Activated T-helper 1 cell treated with anti-CD3 and anti-CD28 coated beads, Interleukin-12 subunit alpha, Interleukin-12 subunit beta, Interleukin-2, Interleukin-4 antibody, amounts not matched to agents 30 ng/mL and 10 ng/mL and 1 ng/mL, durations not matched to agents 14 hours and 24 hours and 36 hours (primary cell): ENCODE data around the gene WHRN. TPM values are rescaled to one million over a fixed set of nuclear protein-coding genes. Genes with fewer than 3 reads are reported as not detected.

Experiments used
- DNase-seq: peaks from one replicate; pipeline ENCODE4 v3.0.0; 2021; ENCODE audit warnings: low spot score
- H3K27ac Mint-ChIP-seq: one replicate; pipeline ENCODE4 v1.8.0; 2021; ENCODE audit warnings: mild to moderate bottlenecking, mixed read lengths
- H3K27me3 Mint-ChIP-seq: one replicate; pipeline ENCODE4 v1.8.0; 2022; ENCODE audit warnings: mild to moderate bottlenecking, moderate library complexity, mixed read lengths; ENCODE audit not compliant: insufficient read depth
- H3K36me3 Mint-ChIP-seq: one replicate; pipeline ENCODE4 v1.8.0; 2021; ENCODE audit warnings: low read depth, mixed read lengths
- H3K4me1 Mint-ChIP-seq: one replicate; pipeline ENCODE4 v1.8.0; 2021; ENCODE audit warnings: low read depth, mixed read lengths
- H3K4me3 Mint-ChIP-seq: one replicate; pipeline ENCODE4 v1.8.0; 2021; ENCODE audit warnings: mild to moderate bottlenecking, moderate library complexity, mixed read lengths
- H3K9me3 Mint-ChIP-seq: one replicate; pipeline ENCODE4 v1.8.0; 2021; ENCODE audit warnings: mixed read lengths
- intact Hi-C: fragments of 100-400 bp; cut with micrococcal nuclease; formaldehyde crosslinking; loops from one replicate; pipeline ENCODE4 v1.15.1; 2024
- total RNA-seq: library from RNA; stranded (reverse); gene quantifications from 2 replicates; pipeline ENCODE4 v1.2.3, GENCODE V29; 2022

The WHRN gene
- total RNA-seq, 1 donor from 2014 or later, result 2.4 TPM

DNA sequence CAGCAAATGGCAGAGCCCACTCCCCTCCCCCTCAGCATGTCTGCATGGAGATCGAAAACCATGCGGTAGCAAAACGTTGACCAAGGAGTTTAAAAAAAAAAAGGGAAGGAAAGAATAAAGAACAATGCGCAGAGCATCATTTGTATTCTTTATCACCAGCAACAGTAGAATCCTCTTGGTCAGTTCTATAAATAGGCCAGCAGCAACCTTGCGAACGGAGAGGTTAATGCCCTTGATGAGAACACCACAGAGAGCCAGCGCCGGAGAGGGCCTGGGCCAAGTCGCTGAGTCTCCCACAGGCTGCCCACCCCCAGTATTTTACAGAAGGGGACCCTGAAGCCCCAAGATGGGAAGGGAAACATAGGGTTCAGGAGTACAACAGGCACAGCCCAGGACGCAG, 22.7 kb downstream of the WHRN start:
- Mint-ChIP-seq H3K36me3 (peaks cover 7% of the 10 kb centered on the region), H3K4me3 (no peak overlapping the region), H3K27ac (no peak overlapping the region), H3K9me3 (no peaks in the 10 kb centered on the region), H3K4me1 (peaks cover 34% of the 10 kb centered on the region), H3K27me3 (peaks cover 5% of the 10 kb centered on the region)
- intact Hi-C loops, result loop anchor here (10.0 kb wide), 3 partner anchors 422 to 562 kb away; no protein-coding TSS in a partner anchor
- DNase-seq, result no peak

DNA sequence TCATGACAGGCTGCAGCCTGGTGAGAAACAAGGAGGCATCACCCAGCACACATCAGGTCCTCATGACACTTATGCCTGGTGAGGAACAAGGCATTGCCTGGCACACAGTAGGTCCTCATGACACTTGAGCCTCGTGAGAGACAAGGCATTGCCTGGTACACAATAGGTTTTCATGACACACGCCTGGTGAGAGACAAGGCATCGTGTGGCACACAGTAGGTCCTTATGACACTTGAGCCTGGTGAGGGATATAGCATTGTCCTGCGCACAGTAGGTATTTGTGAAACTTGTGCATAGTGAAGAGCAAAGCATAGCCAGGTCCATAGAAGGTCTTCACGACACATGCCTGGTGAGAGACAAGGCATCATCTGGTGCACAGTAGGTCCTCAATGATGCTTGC, 23.5 kb downstream of the WHRN start:
- peaks cover 28% of the 10 kb centered on the region for H3K4me1 Mint-ChIP-seq
- H3K27ac Mint-ChIP-seq, result no peak overlapping the region
- no peak overlapping the region for H3K4me3 Mint-ChIP-seq
- intact Hi-C loops, result loop anchor here (10.0 kb wide), 3 partner anchors 423 to 563 kb away; no protein-coding TSS in a partner anchor
- peaks cover 7% of the 10 kb centered on the region for H3K36me3 Mint-ChIP-seq
- H3K27me3 Mint-ChIP-seq, result peaks cover 5% of the 10 kb centered on the region
- DNase-seq, result no peak
- H3K9me3 Mint-ChIP-seq, result no peaks in the 10 kb centered on the region

DNA sequence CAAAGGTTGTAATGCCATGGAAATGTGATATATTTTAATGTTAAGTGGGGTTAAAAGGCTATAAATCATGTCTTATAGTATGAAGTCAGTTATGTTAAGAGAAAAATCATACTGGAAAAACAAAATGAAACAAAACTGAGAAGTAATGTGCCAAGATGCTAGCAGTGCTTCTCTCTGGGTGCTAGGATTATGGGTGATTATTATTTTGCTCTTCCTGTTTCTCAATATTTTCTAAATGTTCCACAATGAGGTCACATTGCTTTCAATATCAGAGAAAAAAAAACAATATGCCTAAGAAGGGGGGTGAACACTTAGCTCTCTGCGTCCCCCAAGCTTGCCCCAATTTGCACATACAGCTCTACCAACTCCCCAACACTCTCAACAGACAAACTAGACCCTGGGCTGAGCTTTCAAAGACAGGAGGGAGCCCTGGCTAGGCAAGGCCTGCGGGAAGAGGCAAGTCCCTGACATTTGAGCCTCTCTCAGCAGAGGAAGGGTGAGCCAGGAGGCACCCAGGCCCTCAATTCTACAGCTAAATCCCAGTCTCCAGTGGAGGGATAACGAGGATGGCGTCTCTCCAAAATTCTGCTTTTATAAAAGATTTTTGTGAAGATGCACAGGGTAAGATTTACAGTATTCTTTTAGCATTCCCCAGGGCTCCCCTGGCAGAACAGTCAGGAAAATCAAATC, 24.4 kb downstream of the WHRN start:
- no peak overlapping the region for H3K27ac Mint-ChIP-seq
- H3K4me3 Mint-ChIP-seq, result no peak overlapping the region

DNA sequence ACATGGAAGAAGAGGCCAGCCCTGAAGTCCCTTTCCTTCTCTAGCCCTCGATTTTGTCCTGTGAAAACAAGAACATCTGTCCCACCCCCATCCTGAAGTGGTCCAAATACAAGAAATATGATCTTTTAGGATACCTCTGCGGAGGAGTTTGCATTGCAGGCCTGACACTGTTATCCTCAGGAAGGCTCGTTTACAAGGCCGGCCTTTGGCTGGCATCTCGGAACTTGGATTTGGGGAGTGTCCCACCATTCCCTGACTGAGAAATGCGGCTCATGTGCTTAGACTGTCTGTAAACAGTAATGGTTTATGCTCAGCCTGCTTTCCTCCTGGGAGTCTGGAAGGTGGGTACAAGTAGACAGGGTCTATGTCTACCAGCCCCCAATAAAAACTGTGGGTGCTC, 26.4 kb downstream of the WHRN start:
- intact Hi-C loops, result no loop called here
- Mint-ChIP-seq H3K36me3 (peaks cover 3% of the 10 kb centered on the region), H3K9me3 (no peaks in the 10 kb centered on the region), H3K27ac (peak overlapping the region; percentile 15), H3K27me3 (peaks cover 5% of the 10 kb centered on the region), H3K4me3 (no peak overlapping the region), H3K4me1 (peaks cover 14% of the 10 kb centered on the region)
- DNase-seq, result no peak

More for the DNA sequence above, 24.4 kb downstream of the WHRN start:
- H3K36me3 Mint-ChIP-seq, result peaks cover 7% of the 10 kb centered on the region
- H3K4me1 Mint-ChIP-seq, result peaks cover 20% of the 10 kb centered on the region
- no peak for DNase-seq
- peaks cover 5% of the 10 kb centered on the region for H3K27me3 Mint-ChIP-seq
- H3K9me3 Mint-ChIP-seq, result no peaks in the 10 kb centered on the region
- intact Hi-C loops, result loop anchor here (10.0 kb wide), 3 partner anchors 424 to 564 kb away; no protein-coding TSS in a partner anchor

DNA sequence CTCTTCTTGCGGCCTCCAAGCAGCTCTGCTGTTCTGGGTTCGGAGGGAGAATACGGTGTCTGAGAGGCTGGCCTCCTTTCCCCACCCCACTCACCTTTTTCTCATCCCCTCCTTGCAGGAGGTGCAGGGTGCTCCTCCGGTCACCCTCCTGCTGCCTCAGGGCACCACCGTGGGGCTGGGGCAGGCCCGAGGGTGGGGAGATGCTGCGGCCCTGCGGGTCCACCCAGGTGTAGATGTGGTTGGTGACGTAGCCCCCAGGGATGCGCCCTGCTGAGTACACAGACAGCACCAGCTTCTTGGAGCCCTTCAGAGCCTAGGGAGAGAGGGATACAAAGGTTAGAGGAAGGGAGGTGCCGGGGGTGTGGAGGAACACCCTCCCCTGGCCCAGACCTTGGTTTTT, 26.8 kb downstream of the WHRN start:
- no peak overlapping the region for H3K4me3 Mint-ChIP-seq
- intact Hi-C loops, result no loop called here

DNA sequence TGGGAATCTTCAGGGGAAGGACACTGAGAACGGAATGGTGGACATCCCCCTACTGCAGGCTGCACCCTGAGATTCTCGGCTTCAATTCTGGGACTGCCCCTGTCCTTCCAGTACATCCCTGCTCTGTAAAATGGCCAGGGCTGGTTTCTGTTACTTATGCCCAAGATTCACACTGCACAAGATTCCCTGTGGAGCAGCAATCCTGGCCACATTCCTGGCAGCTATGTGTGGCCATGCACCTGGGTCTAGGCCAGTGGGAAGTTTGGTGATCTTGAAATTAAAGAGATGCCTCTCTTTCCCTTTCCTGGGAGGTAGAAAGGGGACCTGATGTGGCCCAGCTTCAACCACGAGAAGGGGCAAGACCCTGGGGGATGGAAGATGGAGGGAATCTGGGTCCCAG, 27.6 kb downstream of the WHRN start:
- Mint-ChIP-seq H3K4me1 (peaks cover 14% of the 10 kb centered on the region), H3K4me3 (no peak overlapping the region), H3K27ac (no peak overlapping the region), H3K36me3 (peaks cover 3% of the 10 kb centered on the region), H3K27me3 (peaks cover 5% of the 10 kb centered on the region), H3K9me3 (no peaks in the 10 kb centered on the region)
- DNase-seq, result no peak
- intact Hi-C loops, result no loop called here

More for the DNA sequence above, 26.8 kb downstream of the WHRN start:
- no peak for DNase-seq
- H3K4me1 Mint-ChIP-seq, result peaks cover 14% of the 10 kb centered on the region
- no peaks in the 10 kb centered on the region for H3K9me3 Mint-ChIP-seq
- H3K27ac Mint-ChIP-seq, result no peak overlapping the region
- H3K36me3 Mint-ChIP-seq, result peaks cover 3% of the 10 kb centered on the region
- H3K27me3 Mint-ChIP-seq, result peaks cover 5% of the 10 kb centered on the region

DNA sequence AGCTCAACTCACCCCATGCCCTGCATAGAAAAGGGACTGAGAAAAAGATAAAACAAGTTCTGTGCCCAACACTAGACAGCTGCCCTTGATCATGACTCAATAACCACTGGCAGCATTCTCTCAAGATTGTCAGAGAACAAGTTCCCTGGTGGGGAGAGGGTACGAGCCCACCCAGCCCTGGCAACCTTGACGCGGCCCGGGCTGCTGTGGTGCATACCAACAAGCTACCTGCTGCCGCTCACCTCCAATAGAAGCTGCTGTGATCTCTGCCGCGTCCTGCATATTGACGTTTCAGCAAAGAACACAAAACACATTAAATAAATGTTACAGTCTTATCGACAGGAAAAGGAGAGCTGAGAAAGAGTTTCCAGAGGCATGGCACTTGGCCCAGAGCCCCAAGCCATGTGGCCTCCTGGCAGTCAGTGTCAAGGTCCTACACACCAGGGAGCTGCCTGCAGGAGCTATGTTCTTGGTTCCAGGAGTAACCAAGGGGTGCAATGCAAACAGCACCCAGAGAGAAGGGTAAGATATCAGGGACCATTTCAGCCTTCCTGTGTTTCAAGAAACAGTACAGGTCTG, 28.3 kb downstream of the WHRN start:
- Mint-ChIP-seq H3K27ac (no peak overlapping the region), H3K4me3 (no peak overlapping the region), H3K4me1 (peaks cover 14% of the 10 kb centered on the region), H3K27me3 (peaks cover under 1% of the 10 kb centered on the region), H3K9me3 (no peaks in the 10 kb centered on the region), H3K36me3 (peaks cover 3% of the 10 kb centered on the region)
- intact Hi-C loops, result no loop called here
- no peak for DNase-seq

DNA sequence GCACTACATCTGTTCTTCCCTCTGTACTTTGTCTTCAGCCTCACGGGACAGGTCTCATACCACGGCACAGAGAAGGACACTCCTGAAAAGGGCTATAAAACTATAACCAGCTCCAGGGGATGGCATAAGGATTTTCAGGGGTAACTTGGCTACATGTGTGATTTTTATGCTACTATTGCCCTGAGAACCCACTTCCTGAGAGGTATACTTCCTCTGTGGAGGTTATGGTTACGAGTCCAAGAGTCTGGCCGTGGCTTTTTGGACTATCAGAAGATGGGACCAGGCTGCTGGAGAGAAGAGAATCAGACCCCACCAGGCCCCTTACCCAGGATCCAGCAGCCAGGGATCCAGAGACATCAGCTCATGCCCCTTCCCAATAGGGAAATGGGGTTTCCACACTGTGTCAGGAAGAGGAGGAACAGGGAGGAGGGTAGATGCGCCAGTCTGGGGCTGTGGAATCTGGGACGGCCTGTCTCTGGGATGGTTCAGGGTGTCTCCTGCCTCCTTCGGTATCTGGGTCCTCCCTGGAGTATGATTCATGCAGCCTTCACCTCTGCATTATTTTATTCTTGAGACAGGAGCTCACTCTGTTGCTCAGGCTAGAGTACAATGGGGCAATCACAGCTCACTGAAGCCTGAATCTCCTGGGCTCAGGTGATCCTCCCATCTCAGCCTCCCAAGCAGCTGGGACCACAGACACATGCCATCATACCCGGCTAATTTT, 29.7 kb downstream of the WHRN start:
- H3K27me3 Mint-ChIP-seq, result no peaks in the 10 kb centered on the region
- peaks cover 7% of the 10 kb centered on the region for H3K4me1 Mint-ChIP-seq
- intact Hi-C loops, result no loop called here
- no peaks in the 10 kb centered on the region for H3K9me3 Mint-ChIP-seq
- no peak overlapping the region for H3K4me3 Mint-ChIP-seq
- H3K27ac Mint-ChIP-seq, result no peak overlapping the region
- no peak for DNase-seq
- H3K36me3 Mint-ChIP-seq, result no peaks in the 10 kb centered on the region

DNA sequence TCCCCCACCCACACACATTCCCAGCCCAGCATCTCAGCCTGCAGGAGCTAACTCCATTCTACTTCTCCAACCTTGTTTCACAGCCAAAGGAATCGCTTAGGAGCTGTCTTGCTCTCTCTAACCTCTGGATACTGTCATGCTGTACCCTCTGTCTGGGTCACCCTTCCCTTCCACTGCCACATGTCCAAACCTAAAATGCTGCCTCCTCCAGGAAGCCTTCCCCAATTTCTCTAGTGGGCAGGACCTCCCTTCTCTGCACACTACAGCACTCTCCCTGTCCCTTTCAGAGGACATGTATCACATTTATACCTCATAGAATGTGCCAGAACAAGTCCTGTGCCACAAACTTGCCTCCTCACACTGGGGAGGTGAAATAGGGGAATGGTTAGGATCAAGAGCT, 30.8 kb downstream of the WHRN start:
- intact Hi-C loops, result no loop called here
- Mint-ChIP-seq H3K27me3 (no peaks in the 10 kb centered on the region), H3K27ac (peak overlapping the region; percentile 29), H3K9me3 (no peaks in the 10 kb centered on the region), H3K36me3 (no peaks in the 10 kb centered on the region), H3K4me3 (no peak overlapping the region), H3K4me1 (peaks cover 7% of the 10 kb centered on the region)
- DNase-seq, result no peak

DNA sequence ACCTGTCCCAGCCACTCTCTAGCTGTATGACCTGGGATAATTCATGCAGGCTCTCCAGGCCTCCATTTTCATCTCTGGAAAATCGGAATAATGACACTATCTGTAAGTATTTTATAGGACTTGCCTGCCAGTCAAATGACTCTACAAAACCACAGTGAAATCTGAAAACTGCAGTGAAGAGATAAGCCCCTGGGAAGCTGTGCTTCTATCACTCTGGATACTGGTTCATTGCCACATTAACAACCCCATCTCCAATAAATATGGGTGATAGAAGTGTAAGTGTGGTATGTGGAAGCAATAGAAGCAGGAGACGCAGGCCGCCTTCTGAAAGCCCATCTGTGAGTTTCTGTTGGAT, 31.8 kb downstream of the WHRN start:
- Mint-ChIP-seq H3K4me3 (no peak overlapping the region), H3K9me3 (no peaks in the 10 kb centered on the region), H3K4me1 (peaks cover 7% of the 10 kb centered on the region), H3K36me3 (no peaks in the 10 kb centered on the region), H3K27me3 (no peaks in the 10 kb centered on the region), H3K27ac (no peak overlapping the region)
- intact Hi-C loops, result no loop called here
- DNase-seq, result no peak

DNA sequence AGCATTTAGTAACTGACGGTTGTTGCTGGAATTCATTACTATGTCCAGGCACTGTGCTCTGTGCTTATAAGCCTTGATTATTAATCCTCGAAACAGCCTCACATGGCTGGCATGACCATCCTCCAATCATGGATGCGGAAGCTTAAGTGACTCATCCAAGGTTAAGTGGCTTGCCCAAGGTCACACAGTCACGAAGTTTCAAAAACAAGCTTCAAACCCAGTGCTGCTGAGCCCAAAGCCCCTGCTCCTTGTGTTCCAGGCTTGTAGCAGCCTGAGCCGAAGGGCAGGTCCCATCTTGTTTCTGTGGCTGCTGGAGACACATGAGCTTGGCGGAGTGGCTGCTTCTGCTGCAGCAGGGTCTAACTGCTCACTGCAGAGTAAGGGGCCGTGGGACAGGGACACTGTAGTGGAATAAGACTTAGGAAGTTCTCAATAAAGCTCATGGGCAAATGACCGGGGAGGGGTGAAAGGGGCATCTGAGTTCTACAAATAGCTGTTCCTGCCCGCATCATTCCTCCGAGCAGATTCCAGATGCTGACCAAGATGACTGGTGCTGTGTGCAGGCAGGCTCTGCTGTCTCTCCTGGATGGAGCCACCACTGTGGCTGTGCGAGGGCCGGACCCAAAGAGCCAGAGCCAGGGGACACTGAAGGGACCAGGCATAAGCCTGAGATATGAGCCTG, 32.4 kb downstream of the WHRN start:
- Mint-ChIP-seq H3K4me3 (no peak overlapping the region), H3K36me3 (no peaks in the 10 kb centered on the region), H3K27me3 (no peaks in the 10 kb centered on the region), H3K9me3 (no peaks in the 10 kb centered on the region), H3K4me1 (peaks cover 7% of the 10 kb centered on the region), H3K27ac (no peak overlapping the region)
- no peak for DNase-seq
- intact Hi-C loops, result no loop called here

DNA sequence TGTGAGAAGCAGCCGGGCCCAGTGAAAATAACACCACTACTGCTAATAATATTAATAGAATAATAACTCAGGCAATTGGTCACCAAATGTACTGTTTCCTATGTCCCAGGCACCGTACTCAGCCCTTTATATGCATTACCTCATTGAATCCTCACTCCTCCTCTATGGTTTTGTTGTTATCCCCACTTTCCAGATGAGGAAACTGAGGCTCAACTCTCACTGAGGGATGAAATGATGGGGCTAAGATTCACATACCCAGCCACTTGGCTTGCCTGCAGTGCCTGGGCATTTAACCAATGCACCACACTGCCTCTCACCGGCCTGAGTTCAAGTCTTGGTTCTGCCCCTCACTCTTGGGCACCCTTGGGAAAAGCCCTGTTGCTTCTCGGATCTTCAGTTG, 34.1 kb downstream of the WHRN start:
- no peak overlapping the region for H3K4me3 Mint-ChIP-seq
- no peaks in the 10 kb centered on the region for H3K36me3 Mint-ChIP-seq
- no peaks in the 10 kb centered on the region for H3K9me3 Mint-ChIP-seq
- intact Hi-C loops, result no loop called here
- peaks cover 7% of the 10 kb centered on the region for H3K4me1 Mint-ChIP-seq
- DNase-seq, result no peak
- no peak overlapping the region for H3K27ac Mint-ChIP-seq
- H3K27me3 Mint-ChIP-seq, result no peaks in the 10 kb centered on the region

DNA sequence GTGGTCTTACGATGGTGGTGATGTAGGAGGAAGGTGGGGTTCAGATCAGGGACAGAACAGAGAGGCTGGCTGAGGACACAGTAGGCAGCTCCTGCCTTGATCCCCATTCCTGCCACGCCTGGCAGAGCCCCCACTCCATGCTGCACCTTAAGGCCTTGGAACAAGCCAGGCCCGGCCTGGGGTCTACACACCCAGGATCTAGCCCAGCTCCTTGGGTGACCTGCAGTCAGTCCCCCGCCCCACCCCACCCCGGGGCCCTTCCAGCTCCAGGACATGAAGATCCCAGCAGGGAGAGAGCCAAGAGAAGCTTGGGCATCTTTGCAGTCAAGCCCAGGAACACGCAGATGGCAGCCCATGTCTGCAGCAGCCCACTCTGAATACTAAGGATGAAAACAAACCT, 34.7 kb downstream of the WHRN start:
- intact Hi-C loops, result no loop called here
- DNase-seq, result no peak
- no peaks in the 10 kb centered on the region for H3K36me3 Mint-ChIP-seq
- no peak overlapping the region for H3K27ac Mint-ChIP-seq
- H3K4me1 Mint-ChIP-seq, result peaks cover 5% of the 10 kb centered on the region
- no peak overlapping the region for H3K4me3 Mint-ChIP-seq
- no peaks in the 10 kb centered on the region for H3K9me3 Mint-ChIP-seq
- H3K27me3 Mint-ChIP-seq, result no peaks in the 10 kb centered on the region
